ENCODE measurements around the gene NRXN3. TPM values are rescaled to one million over a fixed set of nuclear protein-coding genes. Genes with fewer than 3 reads are reported as not detected.

Gene NRXN3
- total and polyA plus RNA-seq, 2 of the 4 experiments (the other 2 are of a cell fraction) = 4.8 to 25.1 TPM

DNA sequence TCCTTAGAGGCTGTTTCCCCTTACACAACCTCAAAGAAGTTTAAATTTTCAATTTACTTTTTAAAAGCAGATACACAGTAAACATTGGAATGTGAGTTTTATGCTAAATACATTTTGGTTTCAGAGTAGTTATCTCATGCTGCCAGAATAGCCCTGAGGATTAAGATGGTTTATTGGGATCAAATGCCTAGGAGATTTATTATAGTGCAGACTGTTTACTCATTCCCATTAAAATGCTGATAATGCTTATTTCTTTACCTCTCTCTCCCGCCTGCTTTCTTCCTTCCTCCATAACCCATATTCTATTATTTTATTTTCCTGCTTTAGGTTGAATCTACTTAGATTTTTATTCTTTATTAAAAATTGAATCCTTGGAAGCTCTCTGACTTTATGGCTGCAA is 1701.0 kb downstream of the NRXN3 start:
- Histone ChIP-seq H2AFZ (replicated peaks; ENCODE audit: low read length, poor library complexity) (no peak overlapping the region), H3K4me3 (ENCODE audit: insufficient read depth, low read depth, low read length) (no peak overlapping the region), H3K23ac (ENCODE audit: low read depth, low read length) (no peak overlapping the region), H3K4me2 (ENCODE audit: low read depth, low read length) (no peak overlapping the region), H2BK15ac (ENCODE audit: low read depth, low read length) (no peak overlapping the region), H3K14ac (replicated peaks; ENCODE audit: low read depth, low read length) (no peak overlapping the region), H4K91ac (ENCODE audit: insufficient read depth, low read depth, low read length) (no peak overlapping the region), H3K27ac (ENCODE audit: insufficient read depth, low read length) (no peak overlapping the region), H3K18ac (ENCODE audit: low read depth, low read length) (no peak overlapping the region), H4K5ac (ENCODE audit: low read depth, low read length) (no peak overlapping the region), H3K36me3 (ENCODE audit: control insufficient read depth, insufficient read depth, low read length) (no peaks in the 10 kb centered on the region), H2AK5ac (ENCODE audit: low read depth, low read length) (no peak overlapping the region), H4K20me1 (ENCODE audit: insufficient read depth, low read length) (no peaks in the 10 kb centered on the region), H2BK20ac (ENCODE audit: low read depth, low read length) (no peak overlapping the region), H3K79me1 (ENCODE audit: low read depth in 1 of 2, low read length in 2 of 2) (no peaks in the 10 kb centered on the region), H4K8ac (ENCODE audit: low read depth in 2 of 2, low read length in 2 of 2) (no peak overlapping the region), H3K9ac (ENCODE audit: low read depth, low read length) (no peak overlapping the region), H2BK120ac (ENCODE audit: low read depth, low read length) (no peak overlapping the region), H3K56ac (ENCODE audit: extremely low read depth, insufficient read depth, low read length) (no peak overlapping the region), H3K9me1 (ENCODE audit: insufficient read depth, low read length) (no peaks in the 10 kb centered on the region), H3K9me3 (ENCODE audit: control insufficient read depth, insufficient read depth, low read length) (no peaks in the 10 kb centered on the region), H3K4me1 (ENCODE audit: control insufficient read depth, insufficient read depth, low read length) (no peaks in the 10 kb centered on the region), H2AK9ac (replicated peaks; ENCODE audit: low read depth, low read length, poor library complexity) (no peak overlapping the region), H3K27me3 (ENCODE audit: control insufficient read depth, insufficient read depth, low read length) (no peaks in the 10 kb centered on the region), H3K4ac (ENCODE audit: low read depth, low read length) (no peak overlapping the region), H2BK5ac (ENCODE audit: low read depth, low read length, poor library complexity, severe bottlenecking) (no peak overlapping the region)
- ChIA-PET CTCF (no interaction called here), POLR2A (ENCODE audit: unreplicated experiment) (interaction anchor here (0.6 kb wide), 1 partner anchor 140 kb away, joined by 3 read pairs; no protein-coding TSS in a partner anchor)
- WGBS, 2 experiments (ENCODE audit: extremely low coverage in 2 of 2, insufficient read length in 1 of 2) = no CpG with 5 or more reads among the region's 1 CpG
- no TSS peak for BruUV-seq (replicated peaks)
- no peak for DNase-seq
- intact Hi-C loops (cut with micrococcal nuclease) = no loop called here
- ATAC-seq (ENCODE audit: low read depth) = no peak
- in situ Hi-C loops (cut with MboI; ENCODE audit: low sequenced_read_pairs) = no loop called here
- dilution Hi-C loops (cut with HindIII; ENCODE audit: low sequenced_read_pairs, unreplicated experiment) = no loop called here
- TF ChIP-seq SMC3 (IDR thresholded peaks at IDR 0.05; ENCODE audit: low read depth, low read length) (no peak), MXI1 (IDR thresholded peaks at IDR 0.05; ENCODE audit: borderline replicate concordance, low read depth, low read length) (no peak), MAFK (IDR thresholded peaks at IDR 0.05; ENCODE audit: low read depth, low read length) (peak; percentile 79)

All from IMR-90 (cell line).